Neural cell (in vitro differentiated cells): ENCODE measurements around the gene PADI4. TPM values are rescaled to one million over a fixed set of nuclear protein-coding genes. Genes with fewer than 3 reads are reported as not detected.

Experiments used
- H2AFZ ChIP-seq: fragments of 200-600, 300-800 bp; sonication (generic), shearing (Covaris generic); 2 replicates; pipeline ENCODE4 v1.6.0; 2014; ENCODE audit warnings: low read depth, mild to moderate bottlenecking, antibody characterized with exemption, low read length, moderate library complexity
- H3F3A ChIP-seq: fragments of 200-600 bp; shearing (Covaris generic); 2 replicates; pipeline ENCODE4 v1.6.1; 2016; ENCODE audit warnings: mild to moderate bottlenecking, moderate library complexity, mixed read lengths, antibody characterized with exemption, low read length; ENCODE audit not compliant: insufficient read depth, poor library complexity, severe bottlenecking
- H3K27ac ChIP-seq: fragments of 200-600, 300-800 bp; sonication (generic), shearing (Covaris generic); 2 replicates; pipeline ENCODE4 v1.5.1; 2014; ENCODE audit warnings: mild to moderate bottlenecking, low read length, moderate library complexity
- H3K27me3 ChIP-seq: fragments of 300-800, 200-600 bp; sonication (generic), shearing (Covaris generic); 2 replicates; pipeline ENCODE4 v1.6.0; 2014; ENCODE audit warnings: mild to moderate bottlenecking, low read depth, low read length, moderate library complexity; ENCODE audit not compliant: insufficient read depth
- H3K36me3 ChIP-seq: fragments of 300-800, 200-600 bp; sonication (generic), shearing (Covaris generic); 2 replicates; pipeline ENCODE4 v1.5.1; 2014; ENCODE audit warnings: mild to moderate bottlenecking, antibody characterized with exemption, low read length, moderate library complexity; ENCODE audit not compliant: insufficient read depth
- H3K4me2 ChIP-seq: fragments of 300-800, 200-600 bp; sonication (generic), shearing (Covaris generic); 2 replicates; pipeline ENCODE4 v1.6.0; 2014; ENCODE audit warnings: mild to moderate bottlenecking, low read length
- H3K4me3 ChIP-seq: fragments of 300-800, 200-600 bp; sonication (generic), shearing (Covaris generic); 2 replicates; pipeline ENCODE4 v1.5.1; 2014; ENCODE audit warnings: mild to moderate bottlenecking, low read length, moderate library complexity
- H3K79me2 ChIP-seq: fragments of 200-600 bp; shearing (Covaris generic); replicated peaks from 2 replicates; pipeline ENCODE4 v1.6.0; 2014; ENCODE audit warnings: mild to moderate bottlenecking, low read length, moderate library complexity; ENCODE audit not compliant: insufficient read depth
- H3K9ac ChIP-seq: fragments of 300-800, 200-600 bp; sonication (generic), shearing (Covaris generic); 2 replicates; pipeline ENCODE4 v1.6.1; 2016; ENCODE audit warnings: mild to moderate bottlenecking, low read length, mixed read lengths
- H3K9me2 ChIP-seq: fragments of 200-600 bp; shearing (Covaris generic); 2 replicates; pipeline ENCODE4 v1.6.1; 2016; ENCODE audit warnings: mild to moderate bottlenecking, low read length, mixed read lengths; ENCODE audit not compliant: insufficient read depth
- H3K9me3 ChIP-seq: fragments of 200-600, 300-800 bp; sonication (generic), shearing (Covaris generic); 2 replicates; pipeline ENCODE4 v1.6.1; 2016; ENCODE audit warnings: mild to moderate bottlenecking, mixed run types, low read length, moderate library complexity, mixed read lengths
- H4K20me1 ChIP-seq: fragments of 200-600 bp; shearing (Covaris generic); 2 replicates; pipeline ENCODE4 v1.6.1; 2016; ENCODE audit warnings: mild to moderate bottlenecking, mixed run types; ENCODE audit not compliant: insufficient read depth
- EP300 ChIP-seq: fragments of 450-650 bp; conservative IDR thresholded peaks from 2 replicates; pipeline ENCODE4 v1.6.1; 2014; ENCODE audit warnings: antibody characterized with exemption, mild to moderate bottlenecking, moderate library complexity; ENCODE audit not compliant: poor library complexity, severe bottlenecking
- EZH2 ChIP-seq: fragments of 200-600, 300-800 bp; shearing (Covaris generic), sonication (generic); IDR thresholded peaks from 2 replicates; pipeline ENCODE4 v1.6.1; 2014; ENCODE audit warnings: antibody characterized with exemption, low read length, borderline replicate concordance, mild to moderate bottlenecking; ENCODE audit not compliant: insufficient read depth, poor library complexity, severe bottlenecking
- MXI1 ChIP-seq: fragments of 450-650 bp; conservative IDR thresholded peaks from 2 replicates; pipeline ENCODE4 v1.6.1; 2014; ENCODE audit warnings: antibody characterized with exemption, mild to moderate bottlenecking; ENCODE audit not compliant: poor library complexity, severe bottlenecking
- POLR2AphosphoS5 ChIP-seq: IDR thresholded peaks from 2 replicates; pipeline ENCODE4 v1.6.1; 2012
- RAD21 ChIP-seq: fragments of 450-650 bp; conservative IDR thresholded peaks from 2 replicates; pipeline ENCODE4 v1.6.1; 2014; ENCODE audit warnings: antibody characterized with exemption, mild to moderate bottlenecking, moderate library complexity
- REST ChIP-seq: IDR thresholded peaks from 2 replicates; pipeline ENCODE4 v1.6.1; 2012; ENCODE audit warnings: borderline replicate concordance
- SMC3 ChIP-seq: fragments of 450-650 bp; conservative IDR thresholded peaks from 2 replicates; pipeline ENCODE4 v1.6.1; 2014; ENCODE audit warnings: antibody characterized with exemption, mild to moderate bottlenecking, moderate library complexity; ENCODE audit not compliant: poor library complexity
- TAF1 ChIP-seq: IDR thresholded peaks from 2 replicates; pipeline ENCODE4 v1.6.1; 2012; ENCODE audit warnings: low read depth
- polyA plus RNA-seq: library from polyadenylated mRNA; depleted of rRNA; stranded (reverse); fragments of >200 nt; gene quantifications from 2 replicates; pipeline ENCODE4 v1.2.3, GENCODE V29; 2014
- TF ChIP-seq, protein P1 (sequence below): fragments of 450-650 bp; IDR thresholded peaks from 2 replicates; pipeline ENCODE4 v1.5.1; 2014; ENCODE audit warnings: antibody characterized with exemption, mild to moderate bottlenecking, moderate library complexity; ENCODE audit not compliant: poor library complexity, severe bottlenecking

Gene PADI4
- polyA plus RNA-seq, 1 donor from 2014 or later, result not detected

- H3K36me3 ChIP-seq, result no peaks in the 10 kb centered on the region
- H3K27ac ChIP-seq, result no peak overlapping the region
- H3F3A ChIP-seq, result no peaks in the 10 kb centered on the region
- H3K79me2 ChIP-seq, result no peaks in the 10 kb centered on the region
- no peak overlapping the region for H3K4me3 ChIP-seq
- H2AFZ ChIP-seq, result no peak overlapping the region
- TF ChIP-seq, protein P1, sequence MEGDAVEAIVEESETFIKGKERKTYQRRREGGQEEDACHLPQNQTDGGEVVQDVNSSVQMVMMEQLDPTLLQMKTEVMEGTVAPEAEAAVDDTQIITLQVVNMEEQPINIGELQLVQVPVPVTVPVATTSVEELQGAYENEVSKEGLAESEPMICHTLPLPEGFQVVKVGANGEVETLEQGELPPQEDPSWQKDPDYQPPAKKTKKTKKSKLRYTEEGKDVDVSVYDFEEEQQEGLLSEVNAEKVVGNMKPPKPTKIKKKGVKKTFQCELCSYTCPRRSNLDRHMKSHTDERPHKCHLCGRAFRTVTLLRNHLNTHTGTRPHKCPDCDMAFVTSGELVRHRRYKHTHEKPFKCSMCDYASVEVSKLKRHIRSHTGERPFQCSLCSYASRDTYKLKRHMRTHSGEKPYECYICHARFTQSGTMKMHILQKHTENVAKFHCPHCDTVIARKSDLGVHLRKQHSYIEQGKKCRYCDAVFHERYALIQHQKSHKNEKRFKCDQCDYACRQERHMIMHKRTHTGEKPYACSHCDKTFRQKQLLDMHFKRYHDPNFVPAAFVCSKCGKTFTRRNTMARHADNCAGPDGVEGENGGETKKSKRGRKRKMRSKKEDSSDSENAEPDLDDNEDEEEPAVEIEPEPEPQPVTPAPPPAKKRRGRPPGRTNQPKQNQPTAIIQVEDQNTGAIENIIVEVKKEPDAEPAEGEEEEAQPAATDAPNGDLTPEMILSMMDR, result no peak
- TF ChIP-seq POLR2AphosphoS5 (no peak), REST (no peak), SMC3 (no peak), EP300 (no peak), TAF1 (no peak), RAD21 (no peak), MXI1 (no peak), EZH2 (no peak)
- H3K9me3 ChIP-seq, result no peaks in the 10 kb centered on the region
- no peaks in the 10 kb centered on the region for H4K20me1 ChIP-seq
- H3K27me3 ChIP-seq, result no peaks in the 10 kb centered on the region
- no peak overlapping the region for H3K9ac ChIP-seq
- H3K9me2 ChIP-seq, result no peaks in the 10 kb centered on the region
- no peak overlapping the region for H3K4me2 ChIP-seq
Observed at GRCh38 chr1:17305576-17306095, 2.4 kb upstream of the PADI4 start.

DNA sequence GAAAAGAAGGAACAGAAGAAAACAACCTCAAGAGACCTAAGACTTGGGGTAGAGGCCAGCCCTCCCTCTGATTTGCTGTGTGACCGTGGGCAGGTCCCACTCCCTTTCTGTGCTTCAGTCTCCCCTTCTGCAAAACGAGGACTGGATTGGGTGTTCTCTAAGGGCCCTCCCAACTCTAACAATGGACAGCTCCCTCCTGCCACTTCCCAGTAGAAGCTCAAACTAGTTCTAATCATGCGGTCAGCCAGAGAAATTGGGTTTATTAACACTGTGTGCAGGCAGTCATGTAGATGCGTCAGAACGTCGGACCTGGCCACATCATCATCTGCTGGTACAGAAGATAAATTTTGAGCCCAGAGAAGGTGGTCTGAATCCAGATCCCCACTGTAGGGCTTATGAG, 1.6 kb upstream of the PADI4 start:
- Histone ChIP-seq H3F3A (no peaks in the 10 kb centered on the region), H3K9ac (no peak overlapping the region), H3K9me3 (no peaks in the 10 kb centered on the region), H3K9me2 (no peaks in the 10 kb centered on the region), H2AFZ (no peak overlapping the region), H3K36me3 (no peaks in the 10 kb centered on the region), H4K20me1 (no peaks in the 10 kb centered on the region), H3K4me3 (no peak overlapping the region), H3K27me3 (no peaks in the 10 kb centered on the region), H3K27ac (no peak overlapping the region), H3K4me2 (no peak overlapping the region), H3K79me2 (no peaks in the 10 kb centered on the region)
- TF ChIP-seq EP300 (no peak), TAF1 (no peak), SMC3 (no peak), POLR2AphosphoS5 (no peak)

DNA sequence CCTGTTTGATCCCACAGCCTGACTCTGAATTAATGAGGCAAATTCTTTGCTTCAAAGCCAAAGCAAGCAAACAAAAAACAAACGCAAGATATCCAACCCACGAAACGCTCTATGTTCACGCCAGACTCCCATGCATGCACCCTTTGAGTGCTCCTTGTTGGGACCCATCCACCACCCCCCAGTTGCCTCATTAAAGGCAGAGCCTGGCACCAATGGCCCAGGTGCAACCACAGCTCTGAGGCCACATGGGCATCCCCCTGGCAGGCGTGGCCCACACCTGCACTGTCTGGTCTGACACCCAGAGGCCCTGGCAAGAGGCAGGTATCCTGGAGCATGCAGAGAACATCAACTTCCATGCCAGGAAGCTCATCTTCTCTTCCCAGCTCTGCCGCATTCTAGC, 1.1 kb upstream of the PADI4 start:
- no peaks in the 10 kb centered on the region for H4K20me1 ChIP-seq
- H3F3A ChIP-seq, result no peaks in the 10 kb centered on the region

More for the DNA sequence above, 1.1 kb upstream of the PADI4 start:
- TF ChIP-seq POLR2AphosphoS5 (no peak), EZH2 (no peak), REST (no peak), SMC3 (no peak), TAF1 (no peak), MXI1 (no peak), EP300 (no peak), RAD21 (no peak)
- TF ChIP-seq, protein P1, result no peak
- H3K4me2 ChIP-seq, result no peak overlapping the region
- H3K27me3 ChIP-seq, result no peaks in the 10 kb centered on the region
- no peaks in the 10 kb centered on the region for H3K36me3 ChIP-seq
- H3K4me3 ChIP-seq, result no peak overlapping the region
- H3K9me2 ChIP-seq, result no peaks in the 10 kb centered on the region
- no peak overlapping the region for H2AFZ ChIP-seq
- H3K27ac ChIP-seq, result no peak overlapping the region
- no peaks in the 10 kb centered on the region for H3K79me2 ChIP-seq
- no peaks in the 10 kb centered on the region for H3K9me3 ChIP-seq
- no peak overlapping the region for H3K9ac ChIP-seq
